HEK293 (cell line): Measurements from ENCODE around the gene HOXB8.

Experiments
- CTCF ChIA-PET: fragments of 350-600 bp; formaldehyde crosslinking; extraction: SDS; loops from one replicate; lab custom pipeline; 2021; ENCODE audit warnings: antibody characterized with exemption; lab: Yijun Ruan, JAX
- POLR2A ChIA-PET: fragments of 300-600 bp; formaldehyde crosslinking; extraction: SDS; loops from one replicate; lab custom pipeline; 2020; ENCODE audit warnings: antibody characterized with exemption, inconsistent platforms; lab: Yijun Ruan, JAX
- H3K27ac ChIP-seq: fragments of 200-500 bp; sonication (Bioruptor generic); 2 replicates; pipeline ENCODE4 v1.5.1; 2014; ENCODE audit warnings: low read depth, low read length, control low read depth, inconsistent platforms; ENCODE audit errors: extremely low read depth
- H3K36me3 ChIP-seq, 2 experiments: fragments of 200-500 bp in 1 of 2; sonication (Bioruptor generic) in 1 of 2; 1 replicate in 1 of 2; 2 replicates in 1 of 2; pipeline ENCODE4 v1.5.1; 2014 to 2017; ENCODE audit warnings: inconsistent platforms in 2 of 2, low read length in 2 of 2; ENCODE audit not compliant: control insufficient read depth in 2 of 2, insufficient read depth in 1 of 2
- H3K4me1 ChIP-seq: fragments of 200-500 bp; sonication (Bioruptor generic); 2 replicates; pipeline ENCODE4 v1.5.1; 2014; ENCODE audit warnings: mild to moderate bottlenecking, low read length, inconsistent platforms; ENCODE audit not compliant: control insufficient read depth, insufficient read depth
- H3K4me3 ChIP-seq: 2 replicates; pipeline ENCODE4 v1.5.1; 2011; ENCODE audit warnings: low read depth, mild to moderate bottlenecking, control low read depth, low read length, moderate library complexity
- H3K9me3 ChIP-seq: fragments of 200-500 bp; sonication (Bioruptor generic); 2 replicates; pipeline ENCODE4 v1.5.1; 2014; ENCODE audit warnings: low read depth, low read length, inconsistent platforms; ENCODE audit not compliant: control insufficient read depth, insufficient read depth
- BCL11A ChIP-seq: fragments of 450-650 bp; formaldehyde crosslinking; IDR thresholded peaks from 2 replicates; pipeline ENCODE4 v1.5.1; 2016; ENCODE audit warnings: low read depth, missing biosample characterization, missing genetic modification characterization
- YY2 ChIP-seq: fragments of 450-650 bp; formaldehyde crosslinking; IDR thresholded peaks from 2 replicates; pipeline ENCODE4 v1.5.1; 2016; ENCODE audit warnings: missing biosample characterization, missing genetic modification characterization
- ZBTB11 ChIP-seq: fragments of 450-650 bp; formaldehyde crosslinking; conservative IDR thresholded peaks from 2 replicates; pipeline ENCODE4 v1.5.1; 2016; ENCODE audit warnings: low read depth, missing biosample characterization, missing genetic modification characterization
- ZBTB21 ChIP-seq: fragments of 450-650 bp; formaldehyde crosslinking; IDR thresholded peaks from 2 replicates; pipeline ENCODE4 v1.5.1; 2017; ENCODE audit warnings: missing biosample characterization, missing genetic modification characterization
- ZFP37 ChIP-seq: fragments of 450-650 bp; formaldehyde crosslinking; IDR thresholded peaks from 2 replicates; pipeline ENCODE4 v1.5.1; 2016; ENCODE audit warnings: missing biosample characterization, missing genetic modification characterization
- ZIC2 ChIP-seq: fragments of 450-650 bp; formaldehyde crosslinking; IDR thresholded peaks from 2 replicates; pipeline ENCODE4 v1.5.1; 2016; ENCODE audit warnings: missing biosample characterization, missing genetic modification characterization
- ZNF223 ChIP-seq: fragments of 450-650 bp; formaldehyde crosslinking; IDR thresholded peaks from 2 replicates; pipeline ENCODE4 v1.5.1; 2016; ENCODE audit warnings: missing biosample characterization, missing genetic modification characterization
- ZNF324 ChIP-seq: fragments of 450-650 bp; formaldehyde crosslinking; IDR thresholded peaks from 2 replicates; pipeline ENCODE4 v1.5.1; 2016; ENCODE audit warnings: missing biosample characterization, missing genetic modification characterization
- ZNF398 ChIP-seq: fragments of 450-650 bp; formaldehyde crosslinking; IDR thresholded peaks from 2 replicates; pipeline ENCODE4 v1.5.1; 2017; ENCODE audit warnings: missing biosample characterization, missing genetic modification characterization
- ZNF416 ChIP-seq: fragments of 450-650 bp; formaldehyde crosslinking; IDR thresholded peaks from 2 replicates; pipeline ENCODE4 v1.5.1; 2016; ENCODE audit warnings: missing biosample characterization, missing genetic modification characterization
- ZNF514 ChIP-seq: fragments of 450-650 bp; formaldehyde crosslinking; IDR thresholded peaks from 2 replicates; pipeline ENCODE4 v1.5.1; 2016; ENCODE audit warnings: missing biosample characterization, missing genetic modification characterization
- ZNF530 ChIP-seq: fragments of 450-650 bp; formaldehyde crosslinking; IDR thresholded peaks from 2 replicates; pipeline ENCODE4 v1.5.1; 2016; ENCODE audit warnings: low read depth, missing biosample characterization, missing genetic modification characterization
- ZNF571 ChIP-seq: fragments of 450-650 bp; formaldehyde crosslinking; IDR thresholded peaks from 2 replicates; pipeline ENCODE4 v1.5.0; 2017; ENCODE audit warnings: missing biosample characterization, missing genetic modification characterization
- ZNF596 ChIP-seq: fragments of 450-650 bp; IDR thresholded peaks from 2 replicates; pipeline ENCODE4 v1.5.0; 2018; ENCODE audit warnings: missing biosample characterization, mild to moderate bottlenecking, missing genetic modification characterization, moderate library complexity
- ZNF626 ChIP-seq: fragments of 450-650 bp; sonication (Bioruptor Pico); formaldehyde crosslinking; IDR thresholded peaks from 2 replicates; pipeline ENCODE4 v1.5.1; 2018; ENCODE audit warnings: missing biosample characterization, missing genetic modification characterization, inconsistent platforms
- ZNF660 ChIP-seq: fragments of 450-650 bp; IDR thresholded peaks from 2 replicates; pipeline ENCODE4 v1.5.1; 2018; ENCODE audit warnings: missing biosample characterization, mild to moderate bottlenecking, missing genetic modification characterization
- ZNF664 ChIP-seq: fragments of 450-650 bp; formaldehyde crosslinking; IDR thresholded peaks from 2 replicates; pipeline ENCODE4 v1.5.1; 2016; ENCODE audit warnings: missing biosample characterization, missing genetic modification characterization
- ZNF76 ChIP-seq: fragments of 450-650 bp; formaldehyde crosslinking; IDR thresholded peaks from 2 replicates; pipeline ENCODE4; 2016; ENCODE audit warnings: low read depth, missing biosample characterization, missing genetic modification characterization, borderline replicate concordance
- ZNF785 ChIP-seq: fragments of 450-650 bp; formaldehyde crosslinking; IDR thresholded peaks from 2 replicates; pipeline ENCODE4 v1.5.1; 2016; ENCODE audit warnings: missing biosample characterization, missing genetic modification characterization
- ZNF837 ChIP-seq: fragments of 450-650 bp; formaldehyde crosslinking; IDR thresholded peaks from 2 replicates; pipeline ENCODE4 v1.5.1; 2016; ENCODE audit warnings: missing biosample characterization, missing genetic modification characterization
- ZSCAN16 ChIP-seq: fragments of 450-650 bp; formaldehyde crosslinking; IDR thresholded peaks from 2 replicates; pipeline ENCODE4 v1.5.1; 2016; ENCODE audit warnings: missing biosample characterization, missing genetic modification characterization
- TF ChIP-seq, protein P1 (sequence below): sonication (generic); formaldehyde crosslinking; IDR thresholded peaks from 2 replicates; pipeline ENCODE4 v1.8.1; 2022; ENCODE audit warnings: mild to moderate bottlenecking, moderate library complexity, missing genetic modification reagents
- TF ChIP-seq, protein P2 (sequence below): fragments of 450-650 bp; formaldehyde crosslinking; IDR thresholded peaks from 2 replicates; pipeline ENCODE4; 2016; ENCODE audit warnings: missing biosample characterization, missing genetic modification characterization
- TF ChIP-seq, protein P3 (sequence below): fragments of 450-650 bp; formaldehyde crosslinking; IDR thresholded peaks from 2 replicates; pipeline ENCODE4 v1.5.1; 2016; ENCODE audit warnings: missing biosample characterization, missing genetic modification characterization
- TF ChIP-seq, protein P4 (sequence below): fragments of 450-650 bp; IDR thresholded peaks from 2 replicates; pipeline ENCODE4 v1.5.1; 2018; ENCODE audit warnings: missing biosample characterization, missing genetic modification characterization

HOXB8 gene

DNA sequence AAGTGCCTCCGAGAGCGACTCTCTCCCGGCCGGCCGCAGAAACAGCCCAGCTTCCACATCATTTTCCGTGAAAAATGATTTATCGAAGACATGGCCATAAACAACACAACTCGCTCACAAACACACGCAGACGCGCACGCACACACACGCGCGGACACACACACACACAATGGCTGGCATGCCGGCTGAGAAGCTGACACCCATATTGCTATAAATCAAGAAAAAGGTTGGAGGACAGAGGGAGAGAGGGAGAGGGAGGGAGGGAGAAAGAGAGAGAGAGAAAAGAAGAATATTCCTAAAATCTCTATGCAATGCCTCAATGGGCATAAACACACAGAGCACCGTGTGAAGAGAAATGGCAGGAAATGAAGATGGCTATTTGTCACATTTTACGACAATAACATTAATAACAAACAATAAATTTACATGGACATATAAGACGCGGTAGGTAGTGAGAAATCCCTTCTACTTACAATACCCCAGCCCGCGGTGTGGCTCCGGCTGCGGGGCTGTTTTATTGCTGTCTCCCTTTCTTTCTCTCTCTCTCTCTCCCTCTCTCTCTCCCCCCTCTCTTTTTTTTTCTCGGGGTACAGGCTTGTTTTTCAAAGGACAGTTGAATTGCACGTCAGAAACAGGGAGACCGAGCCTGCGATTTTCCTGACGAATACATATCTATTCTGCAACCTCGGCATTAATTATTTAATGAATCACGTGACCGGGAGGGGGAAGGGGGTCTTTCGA, 46.4 kb downstream of the HOXB8 start:
- H3K4me3 ChIP-seq: no peak overlapping the region
- H3K4me1 ChIP-seq: peaks cover 92% of the 10 kb centered on the region
- no peaks in the 10 kb centered on the region for H3K9me3 ChIP-seq
- peak overlapping the region; percentile 57 for H3K27ac ChIP-seq
- ChIA-PET CTCF (interaction anchor here (0.6 to 1.5 kb wide), 3 partner anchors 11 to 302 kb away, joined by 3 to 5 read pairs (median 3); no protein-coding TSS in a partner anchor), POLR2A (no interaction called here)
- peaks cover 8 to 58% of the 10 kb centered on the region in 2 experiments for H3K36me3 ChIP-seq
- TF ChIP-seq, protein P1, sequence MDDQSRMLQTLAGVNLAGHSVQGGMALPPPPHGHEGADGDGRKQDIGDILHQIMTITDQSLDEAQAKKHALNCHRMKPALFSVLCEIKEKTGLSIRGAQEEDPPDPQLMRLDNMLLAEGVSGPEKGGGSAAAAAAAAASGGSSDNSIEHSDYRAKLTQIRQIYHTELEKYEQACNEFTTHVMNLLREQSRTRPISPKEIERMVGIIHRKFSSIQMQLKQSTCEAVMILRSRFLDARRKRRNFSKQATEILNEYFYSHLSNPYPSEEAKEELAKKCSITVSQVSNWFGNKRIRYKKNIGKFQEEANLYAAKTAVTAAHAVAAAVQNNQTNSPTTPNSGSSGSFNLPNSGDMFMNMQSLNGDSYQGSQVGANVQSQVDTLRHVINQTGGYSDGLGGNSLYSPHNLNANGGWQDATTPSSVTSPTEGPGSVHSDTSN (CRISPR knock-in tag): no peak
- peak; percentile 85 for TF ChIP-seq YY2 (tag by site-specific recombination)
- TF ChIP-seq ZNF664 (tag by site-specific recombination): no peak
- no peak for TF ChIP-seq ZNF660 (tag by site-specific recombination)
- TF ChIP-seq ZBTB21 (tag by site-specific recombination): no peak
- TF ChIP-seq, protein P2, sequence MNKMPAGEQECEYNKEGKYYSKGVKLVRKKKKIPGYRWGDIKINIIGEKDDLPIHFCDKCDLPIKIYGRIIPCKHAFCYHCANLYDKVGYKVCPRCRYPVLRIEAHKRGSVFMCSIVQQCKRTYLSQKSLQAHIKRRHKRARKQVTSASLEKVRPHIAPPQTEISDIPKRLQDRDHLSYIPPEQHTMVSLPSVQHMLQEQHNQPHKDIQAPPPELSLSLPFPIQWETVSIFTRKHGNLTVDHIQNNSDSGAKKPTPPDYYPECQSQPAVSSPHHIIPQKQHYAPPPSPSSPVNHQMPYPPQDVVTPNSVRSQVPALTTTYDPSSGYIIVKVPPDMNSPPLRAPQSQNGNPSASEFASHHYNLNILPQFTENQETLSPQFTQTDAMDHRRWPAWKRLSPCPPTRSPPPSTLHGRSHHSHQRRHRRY: peak; percentile 83; the same call in 1 of the 2 replicates
- peak; percentile 70 for TF ChIP-seq ZNF398 (tag by site-specific recombination)
- TF ChIP-seq, protein P3, sequence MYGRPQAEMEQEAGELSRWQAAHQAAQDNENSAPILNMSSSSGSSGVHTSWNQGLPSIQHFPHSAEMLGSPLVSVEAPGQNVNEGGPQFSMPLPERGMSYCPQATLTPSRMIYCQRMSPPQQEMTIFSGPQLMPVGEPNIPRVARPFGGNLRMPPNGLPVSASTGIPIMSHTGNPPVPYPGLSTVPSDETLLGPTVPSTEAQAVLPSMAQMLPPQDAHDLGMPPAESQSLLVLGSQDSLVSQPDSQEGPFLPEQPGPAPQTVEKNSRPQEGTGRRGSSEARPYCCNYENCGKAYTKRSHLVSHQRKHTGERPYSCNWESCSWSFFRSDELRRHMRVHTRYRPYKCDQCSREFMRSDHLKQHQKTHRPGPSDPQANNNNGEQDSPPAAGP (tag by site-specific recombination): 0 out of 2 replicates have a peak, but pooled peaks have one; percentile 14
- peak; percentile 98 for TF ChIP-seq ZNF596 (tag by site-specific recombination)
- no peak for TF ChIP-seq ZNF626 (tag by site-specific recombination)
- no peak for TF ChIP-seq ZNF223 (tag by site-specific recombination)
- no peak for TF ChIP-seq BCL11A (tag by site-specific recombination)
- TF ChIP-seq ZNF76: 0 out of 2 replicates have a peak, but pooled peaks have one; percentile 11
- TF ChIP-seq ZFP37 (tag by site-specific recombination): no peak
- TF ChIP-seq, protein P4, sequence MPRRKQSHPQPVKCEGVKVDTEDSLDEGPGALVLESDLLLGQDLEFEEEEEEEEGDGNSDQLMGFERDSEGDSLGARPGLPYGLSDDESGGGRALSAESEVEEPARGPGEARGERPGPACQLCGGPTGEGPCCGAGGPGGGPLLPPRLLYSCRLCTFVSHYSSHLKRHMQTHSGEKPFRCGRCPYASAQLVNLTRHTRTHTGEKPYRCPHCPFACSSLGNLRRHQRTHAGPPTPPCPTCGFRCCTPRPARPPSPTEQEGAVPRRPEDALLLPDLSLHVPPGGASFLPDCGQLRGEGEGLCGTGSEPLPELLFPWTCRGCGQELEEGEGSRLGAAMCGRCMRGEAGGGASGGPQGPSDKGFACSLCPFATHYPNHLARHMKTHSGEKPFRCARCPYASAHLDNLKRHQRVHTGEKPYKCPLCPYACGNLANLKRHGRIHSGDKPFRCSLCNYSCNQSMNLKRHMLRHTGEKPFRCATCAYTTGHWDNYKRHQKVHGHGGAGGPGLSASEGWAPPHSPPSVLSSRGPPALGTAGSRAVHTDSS (tag by site-specific recombination): no peak
- no peak for TF ChIP-seq ZNF416
- TF ChIP-seq ZIC2 (tag by site-specific recombination): 0 out of 2 replicates have a peak, but pooled peaks have one; percentile 21
- no peak for TF ChIP-seq ZNF324
- TF ChIP-seq ZNF530 (tag by site-specific recombination): no peak
- 0 out of 2 replicates have a peak, but pooled peaks have one; percentile 1 for TF ChIP-seq ZBTB11 (tag by site-specific recombination)
- no peak for TF ChIP-seq ZNF837
- no peak for TF ChIP-seq ZNF514 (tag by site-specific recombination)
- no peak for TF ChIP-seq ZNF571 (tag by site-specific recombination)
- no peak for TF ChIP-seq ZNF785 (tag by site-specific recombination)
- no peak for TF ChIP-seq ZSCAN16 (tag by site-specific recombination)
